Right renal pelvis (tissue), 4 donors: ENCODE measurements around the gene CUX1. TPM values are rescaled to one million over a fixed set of nuclear protein-coding genes. Genes with fewer than 3 reads are reported as not detected.

ENCODE experiments used
- DNase-seq, 4 donors: peaks; one replicate each; pipeline ENCODE4 v3.0.0-alpha.2; 2013; ENCODE audit warnings: low read depth in 4 of 4, low spot score in 3 of 4, missing footprints in 1 of 4
- polyA plus RNA-seq, 4 donors: library from polyadenylated mRNA; unstranded; fragments of 120-200 nt; gene quantifications; one replicate each; pipeline ENCODE4 v1.2.1, GENCODE V29; 2013; ENCODE audit not compliant: insufficient read length in 4 of 4

The CUX1 gene
- polyA plus RNA-seq, 4 donors, result 93.0 to 111 (median 107) TPM

DNA sequence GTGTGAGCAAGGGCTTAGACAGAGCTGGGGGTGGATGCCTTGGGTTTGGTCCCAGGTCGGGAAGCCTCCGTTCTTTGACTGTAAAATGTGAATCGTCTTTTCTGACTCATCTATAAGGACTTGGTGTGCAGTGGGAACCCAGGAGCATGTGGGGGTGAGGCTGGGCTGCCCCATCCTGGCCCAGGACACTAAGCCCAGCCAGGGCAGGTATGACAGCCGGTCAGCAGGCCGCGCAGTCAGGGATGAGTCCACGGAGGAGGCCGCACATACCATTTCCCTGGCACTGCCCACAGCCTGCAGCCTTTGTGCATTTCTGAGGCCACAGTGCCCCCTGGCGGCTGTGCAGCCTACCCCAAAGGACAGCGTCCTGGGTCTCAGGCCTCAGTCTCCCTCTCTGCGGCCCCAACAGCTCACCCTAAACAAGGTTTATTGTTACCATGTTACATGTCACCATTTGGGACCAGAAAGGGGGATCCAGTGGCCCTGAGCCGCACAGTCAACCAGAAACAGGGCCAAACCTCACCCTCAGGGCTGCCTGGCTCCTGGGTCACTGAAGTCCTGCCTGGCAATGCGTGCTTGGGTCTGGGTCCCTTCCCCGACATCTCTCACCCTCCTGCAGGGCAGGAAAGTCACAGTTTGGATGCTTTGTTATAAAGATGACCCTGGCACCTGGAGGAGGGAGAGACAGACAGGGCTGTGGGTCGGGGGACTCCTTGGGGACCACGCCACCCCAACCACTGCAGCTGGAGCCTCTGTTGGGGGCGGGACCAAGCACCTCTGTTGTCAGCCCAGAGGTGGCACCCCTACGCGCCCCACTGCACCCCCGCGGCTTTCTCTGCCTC, 454.9 kb downstream of the CUX1 start:
- DNase-seq, result peak in 1 of 4 donors; percentile 56

DNA sequence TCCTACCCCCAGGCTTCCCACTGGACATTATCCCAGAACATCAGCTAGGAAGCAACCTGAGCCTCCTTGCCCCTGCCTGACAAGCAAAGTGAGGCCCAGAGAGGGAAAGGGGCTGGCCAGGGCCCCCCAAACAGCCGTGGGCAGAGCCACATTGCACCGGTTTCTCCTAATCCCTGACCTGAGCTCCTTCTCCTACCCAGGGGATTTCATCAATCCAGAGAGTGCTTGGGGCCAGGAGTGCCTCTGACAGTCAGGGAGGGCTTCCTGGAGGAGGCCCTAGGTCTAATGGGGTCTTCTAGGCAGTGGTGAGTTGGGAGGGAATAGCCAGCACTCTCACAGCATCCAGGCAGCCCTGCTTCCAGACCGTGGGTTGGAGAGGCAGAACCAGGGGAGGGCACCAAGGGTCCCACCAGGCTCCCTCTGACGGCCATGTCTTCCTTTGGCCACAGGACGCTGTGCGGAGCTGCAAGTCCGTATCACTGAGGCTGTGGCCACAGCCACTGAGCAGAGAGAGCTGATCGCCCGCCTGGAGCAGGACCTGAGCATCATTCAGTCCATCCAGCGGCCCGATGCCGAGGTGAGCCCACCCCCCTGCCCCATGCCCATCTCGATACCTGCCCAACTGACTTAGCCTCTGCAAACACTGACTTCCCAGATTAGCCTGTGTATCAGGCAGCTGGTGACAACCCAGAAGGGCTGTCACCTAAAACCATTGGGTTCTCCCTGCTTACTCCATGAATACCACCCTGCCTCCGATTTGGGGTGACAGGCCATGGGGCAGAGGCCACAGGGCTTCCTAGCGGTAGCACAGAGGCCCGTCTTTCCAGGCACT, 455.7 kb downstream of the CUX1 start:
- no peak for DNase-seq

DNA sequence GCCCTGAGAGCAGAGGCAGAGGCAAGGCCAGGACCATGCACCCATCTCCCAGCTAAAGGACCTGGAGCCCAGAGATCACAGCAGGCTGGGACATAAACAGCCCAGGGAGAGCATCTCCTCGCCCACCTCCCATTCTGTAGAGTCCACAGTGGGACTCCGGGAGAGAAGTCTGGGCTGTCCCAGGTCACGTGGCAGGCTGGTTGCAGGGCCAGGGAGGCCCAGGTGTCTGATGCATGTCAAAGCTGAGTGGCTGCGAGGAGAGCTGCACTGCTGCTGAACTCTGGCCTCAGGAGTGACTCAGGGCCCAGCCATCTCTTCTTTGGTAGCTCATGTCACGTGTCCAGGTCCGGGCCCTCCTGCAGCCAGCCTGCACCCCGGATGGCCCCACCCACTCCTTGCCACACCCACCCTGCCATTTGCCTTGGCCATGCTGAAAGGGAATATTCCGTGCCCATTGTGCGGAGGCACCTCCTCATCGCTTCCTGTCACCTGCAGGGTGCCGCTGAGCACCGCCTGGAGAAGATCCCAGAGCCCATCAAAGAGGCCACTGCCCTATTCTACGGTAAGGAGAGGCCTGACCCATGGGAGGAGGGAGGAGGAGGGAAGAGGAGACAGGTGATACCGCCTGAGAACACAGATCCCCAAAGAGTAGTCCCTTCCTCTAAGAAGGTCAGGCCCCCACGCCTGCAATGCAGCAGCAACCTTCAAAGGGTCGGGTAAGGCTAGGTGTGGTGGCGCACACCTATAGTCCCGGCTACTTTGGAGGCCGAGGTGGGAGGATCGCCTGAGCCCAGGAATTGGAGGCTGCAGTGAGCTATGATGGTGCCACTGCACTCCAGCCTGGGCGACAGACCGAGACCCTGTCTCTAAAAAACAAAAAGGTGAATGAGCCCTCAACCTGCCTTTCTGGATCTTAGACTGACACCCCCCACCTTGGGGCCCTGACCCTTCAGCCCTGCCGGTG, 456.6 kb downstream of the CUX1 start:
- DNase-seq, result no peak

DNA sequence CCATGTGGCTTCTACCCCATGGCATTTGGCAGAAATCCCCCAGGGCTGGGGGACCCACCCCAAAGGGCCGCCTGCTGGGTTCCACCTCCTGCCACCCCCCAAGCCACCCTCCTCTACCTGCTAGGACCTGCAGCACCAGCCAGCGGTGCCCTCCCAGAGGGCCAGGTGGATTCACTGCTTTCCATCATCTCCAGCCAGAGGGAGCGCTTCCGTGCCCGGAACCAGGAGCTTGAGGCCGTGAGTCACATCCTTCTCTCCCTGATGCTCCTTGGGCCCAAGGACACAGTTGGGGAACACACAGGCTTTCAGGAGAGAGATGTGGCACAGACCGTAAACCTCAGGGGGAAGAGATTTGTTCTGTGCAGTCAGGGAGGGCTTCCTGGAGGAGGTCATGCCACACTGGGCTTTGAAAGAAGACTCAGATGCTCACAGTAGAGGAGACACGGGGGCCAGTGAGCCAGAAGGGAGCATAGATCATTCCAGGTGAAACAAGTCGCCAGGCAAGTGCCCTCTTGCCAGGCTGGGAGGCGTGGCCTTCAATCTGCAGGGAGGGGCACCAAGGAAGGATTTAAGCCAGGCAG, 457.8 kb downstream of the CUX1 start:
- no peak for DNase-seq

- DNase-seq, result no peak
Measured at GRCh38 chr7:102277901-102278300, 460.5 kb downstream of the CUX1 start.

DNA sequence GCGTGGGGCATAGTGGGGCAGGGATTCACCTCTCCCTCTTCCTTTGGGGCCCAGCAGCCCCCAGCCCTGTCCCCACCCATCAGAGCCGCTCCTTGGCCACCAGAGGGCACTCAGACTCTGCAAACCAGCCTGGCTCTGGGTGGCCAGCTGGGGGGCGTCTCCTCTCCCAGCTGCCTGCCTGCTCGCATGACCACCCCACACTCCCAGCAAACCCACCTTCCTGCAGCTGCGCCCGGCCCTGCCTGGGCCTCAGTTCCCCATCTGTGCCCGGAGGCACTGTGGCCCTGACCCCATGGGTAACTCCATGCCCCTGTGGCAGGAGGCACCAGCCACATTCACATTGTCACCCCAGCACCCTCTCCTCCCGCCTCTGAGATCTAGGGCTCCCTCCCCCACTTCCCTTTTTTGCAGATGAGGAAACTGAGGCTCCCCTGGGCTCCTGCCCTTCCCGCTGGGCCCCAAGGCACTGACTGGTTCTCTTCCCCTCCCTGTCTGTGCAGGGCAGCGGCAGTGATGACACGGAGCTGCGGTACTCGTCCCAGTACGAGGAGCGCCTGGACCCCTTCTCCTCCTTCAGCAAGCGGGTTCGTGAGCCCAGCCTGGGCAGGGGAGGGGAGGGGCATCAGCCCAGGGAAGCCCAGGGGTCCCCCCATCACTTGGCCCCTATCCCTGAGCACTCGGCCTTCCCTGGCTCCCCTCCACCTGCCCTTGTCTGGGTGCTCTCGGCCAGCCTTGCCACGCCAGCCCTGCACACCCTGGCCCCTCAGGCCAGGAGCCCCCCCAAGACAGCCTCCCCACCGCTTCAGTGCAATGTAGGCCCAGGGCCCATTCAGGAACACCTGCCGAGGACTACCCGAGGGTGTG, 462.3 kb downstream of the CUX1 start:
- peak in 3 of 4 donors; percentile 60 to 68 (median 67) for DNase-seq

- DNase-seq, result no peak
Measured at GRCh38 chr7:102280521-102280920, 463.1 kb downstream of the CUX1 start.

DNA sequence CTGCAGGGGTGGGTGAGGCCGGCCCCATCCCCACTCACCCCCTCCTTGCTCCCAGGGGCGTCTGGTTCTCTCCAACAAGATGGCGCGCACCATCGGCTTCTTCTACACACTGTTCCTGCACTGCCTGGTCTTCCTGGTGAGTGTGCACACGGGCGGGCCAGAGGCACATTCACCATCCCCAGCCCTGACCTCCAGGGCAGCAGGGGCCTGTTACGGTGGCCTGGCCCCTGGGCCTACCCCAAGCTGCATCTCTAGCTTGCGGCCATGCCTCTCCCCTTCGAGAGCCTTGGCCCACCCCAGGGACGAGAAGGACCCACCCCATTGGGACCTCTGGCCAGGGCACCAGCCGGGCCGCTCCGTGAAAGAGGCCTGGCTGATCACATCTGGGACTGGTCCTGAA, 464.4 kb downstream of the CUX1 start:
- no peak for DNase-seq

- DNase-seq, result no peak
Measured at GRCh38 chr7:102282465-102283362, 465.3 kb downstream of the CUX1 start.

GRCh38 chr7:102283477-102284189, 466.2 kb downstream of the CUX1 start:
- DNase-seq, result no peak

DNA sequence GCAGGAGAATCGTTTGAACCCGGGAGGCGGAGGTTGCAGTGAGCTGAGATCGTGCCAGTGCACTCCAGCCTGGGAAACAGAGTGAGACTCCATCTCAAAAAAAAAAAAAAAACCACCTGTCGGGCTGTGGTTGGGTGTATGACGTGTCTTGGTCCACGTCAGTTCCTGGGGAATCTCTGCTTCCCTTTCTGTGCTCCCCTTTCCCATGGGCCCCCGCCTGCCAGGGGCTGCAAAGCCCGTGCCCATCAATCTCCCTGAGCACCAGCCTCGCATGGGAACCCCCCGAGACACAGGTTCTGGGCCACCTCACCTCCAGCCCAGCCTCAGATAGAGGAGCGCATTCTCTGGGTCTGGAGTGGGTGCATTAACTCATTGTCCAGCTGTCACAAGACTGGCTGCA, 467.0 kb downstream of the CUX1 start:
- DNase-seq, result no peak

GRCh38 chr7:102284891-102285539, 467.6 kb downstream of the CUX1 start:
- DNase-seq, result no peak

- no peak for DNase-seq
Measured at GRCh38 chr7:102285540-102286236, 468.3 kb downstream of the CUX1 start.

DNA sequence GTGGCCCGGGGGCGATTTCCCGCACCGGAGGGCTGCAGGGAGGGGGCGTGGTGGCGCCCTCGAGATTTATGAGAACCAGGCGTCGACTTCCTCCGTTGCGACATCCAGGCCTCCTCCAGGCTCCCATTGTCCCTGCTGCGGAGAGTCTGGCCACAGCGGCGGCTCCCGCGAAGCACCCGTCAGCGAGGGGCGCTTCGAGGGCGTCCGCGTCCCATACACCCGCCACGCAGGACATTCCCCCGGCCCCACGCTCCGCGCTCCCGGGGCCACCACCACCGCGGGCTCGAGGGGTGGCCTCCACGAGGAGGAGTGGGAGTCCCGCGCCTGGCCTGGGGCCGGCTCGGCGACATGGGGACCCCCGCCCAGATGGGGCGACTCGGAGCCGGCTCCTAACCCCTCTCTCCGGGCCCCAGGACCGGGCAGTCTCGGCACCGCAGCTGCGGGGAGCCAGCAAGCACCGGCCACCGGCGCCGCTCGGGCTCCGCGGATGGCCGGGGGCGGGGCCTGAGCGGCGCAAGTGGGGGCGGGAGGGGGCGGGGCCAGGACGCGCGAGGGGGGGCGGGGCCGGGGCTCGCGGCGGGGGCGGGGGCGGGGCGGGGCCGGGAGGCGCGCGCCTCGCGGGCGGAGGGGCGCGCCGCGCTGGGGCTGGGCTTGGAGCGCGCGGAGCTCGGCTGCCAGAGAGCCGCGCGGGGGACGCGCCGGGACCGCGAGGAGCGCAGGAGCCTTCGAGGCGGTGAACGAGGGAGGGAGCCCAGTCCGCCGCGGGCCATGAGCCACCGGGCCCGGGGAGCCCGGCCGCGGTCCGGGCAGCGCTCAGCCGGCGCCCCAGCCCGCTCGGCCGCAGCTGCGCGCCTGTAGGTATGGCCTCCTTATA, 469.0 kb downstream of the CUX1 start, which contains the start of gene SH2B2:
TSS of gene SH2B2 (plus strand) at position 632 of the 874 bp plus-strand sequence. CDS start 13,683 bp downstream, outside the sequence.
- peak in 1 of 4 donors; percentile 52 for DNase-seq
